ENCODE results near the gene HPCA. TPM values are rescaled to one million over a fixed set of nuclear protein-coding genes. Genes with fewer than 3 reads are reported as not detected.

Gene HPCA
- total and polyA plus RNA-seq, 2 of the 8 experiments (the other 6 are each of a cell fraction or from before 2014, with no cell fraction given) = 0.70 to 1.4 TPM

GRCh38 chr1:32902535-32902920 is 16.2 kb downstream of the HPCA start:
- Histone ChIP-seq H2BK12ac (ENCODE audit: low read depth, low read length) (no peak overlapping the region), H3K14ac (ENCODE audit: insufficient read length) (no peak overlapping the region), H3K79me2 (ENCODE audit: control insufficient read depth in 1 of 2, insufficient read depth in 2 of 2, low read length in 2 of 2) (no peaks in the 10 kb centered on the region), H4K5ac (ENCODE audit: insufficient read length, low read depth, low read length) (no peak overlapping the region), H3K23ac (ENCODE audit: insufficient read length) (no peak overlapping the region), H3K23me2 (ENCODE audit: low read depth, low read length) (peaks cover 11% of the 10 kb centered on the region; the same call in 1 of the 2 replicates), H2AK5ac (ENCODE audit: low read depth, low read length) (no peak overlapping the region), H3K4ac (replicated peaks; ENCODE audit: insufficient read length, low read depth, low read length) (no peak overlapping the region), H3K9ac (replicated peaks in 1 of 4; ENCODE audit: extremely low read depth in 1 of 4, low read depth in 3 of 4, low read length in 3 of 4) (no peak overlapping the region), H4K91ac (replicated peaks; ENCODE audit: insufficient read length, low read length) (no peak overlapping the region), H3K27me3 (replicated peaks in 1 of 4; ENCODE audit: control insufficient read depth in 3 of 4, extremely low read depth in 1 of 4, insufficient read depth in 3 of 4, low read length in 3 of 4) (peaks cover 14 to 40% (median 34%) of the 10 kb centered on the region in 4 experiments), H3K18ac (ENCODE audit: extremely low read depth, low read length) (no peak overlapping the region; the same call in 1 of the 2 replicates), H2BK5ac (ENCODE audit: low read depth, low read length) (no peak overlapping the region), H3K79me1 (ENCODE audit: low read depth, low read length) (no peaks in the 10 kb centered on the region), H3K27ac (ENCODE audit: low read depth, low read length) (no peak overlapping the region), H3K56ac (replicated peaks; ENCODE audit: insufficient read length, low read depth, low read length) (no peak overlapping the region), H2AFZ (ENCODE audit: low read length) (no peak overlapping the region), H3K4me1 (replicated peaks in 1 of 4; ENCODE audit: control insufficient read depth in 3 of 4, insufficient read depth in 4 of 4, low read length in 3 of 4) (peaks cover 0 to 11% (median 8%) of the 10 kb centered on the region in 4 experiments; a peak in 6 of 7 replicates), H3K4me2 (ENCODE audit: insufficient read depth in 1 of 2, low read depth in 2 of 2, low read length in 2 of 2) (no peak overlapping the region), H4K8ac (ENCODE audit: extremely low read depth, insufficient read depth, low read length) (no peak overlapping the region), H2BK120ac (replicated peaks; ENCODE audit: low read depth, low read length) (no peak overlapping the region), H2BK15ac (ENCODE audit: low read length) (no peak overlapping the region), H3K36me3 (ENCODE audit: control insufficient read depth in 2 of 4, insufficient read depth in 4 of 4, low read length in 3 of 4) (no peaks in the 10 kb centered on the region), H4K20me1 (replicated peaks in 1 of 2; ENCODE audit: control insufficient read depth in 1 of 2, insufficient read depth in 2 of 2, low read length in 2 of 2) (peaks cover 2 to 4% of the 10 kb centered on the region in 2 experiments), H3K4me3 (ENCODE audit: extremely low read depth in 1 of 4, insufficient read depth in 2 of 4, low read depth in 3 of 4, low read length in 4 of 4) (no peak overlapping the region), H2BK20ac (ENCODE audit: low read length) (no peak overlapping the region), H3K9me3 (ENCODE audit: insufficient read depth in 2 of 2, low read depth in 1 of 2, low read length in 1 of 2) (no peaks in the 10 kb centered on the region)
- 78% methylated on average over 6 of the region's 6 CpGs; no CpG with 5 or more reads in 1 of the 2 experiments for WGBS, 2 experiments (ENCODE audit: extremely low coverage in 1 of 2, insufficient coverage in 1 of 2, insufficient read length in 1 of 2, insufficient replicate concordance in 2 of 2, low coverage in 1 of 2, low lambda C conversion rate in 2 of 2, missing lambda C conversion rate in 1 of 2)
- FAIRE-seq = no peak
- CTCF ChIA-PET (ENCODE audit: partially characterized antibody) = interaction anchor here (0.6 to 1.7 kb wide), 5 partner anchors 10 to 266 kb away, joined by 3 to 7 read pairs (median 4); partner anchors contain the start of gene HPCA
- POLR2A ChIA-PET (ENCODE audit: partially characterized antibody) = interaction anchor here (0.6 kb wide), 1 partner anchor 20 kb away, joined by 3 read pairs; no protein-coding TSS in a partner anchor
- DNase-seq (ENCODE audit: low read depth in 1 of 2, low spot score in 2 of 2) = no peak
- TF ChIP-seq GABPA (IDR thresholded peaks at IDR 0.05; ENCODE audit: borderline replicate concordance, insufficient read depth, low read length) (no peak), SP2 (IDR thresholded peaks at IDR 0.05; ENCODE audit: low read length) (no peak), RBBP5 (IDR thresholded peaks at IDR 0.05; ENCODE audit: borderline replicate concordance, low read depth, low read length) (no peak), CEBPB (IDR thresholded peaks at IDR 0.05; ENCODE audit: low read depth, low read length) (no peak), ATF3 (IDR thresholded peaks at IDR 0.05; ENCODE audit: insufficient read depth, low read depth, low read length) (no peak), CTCF (IDR thresholded peaks at IDR 0.05; ENCODE audit: control extremely low read depth in 1 of 3, insufficient read depth in 1 of 3, low read depth in 1 of 3, low read length in 3 of 3) (no peak), CHD1 (IDR thresholded peaks at IDR 0.05; ENCODE audit: low read depth, low read length) (no peak), TAF1 (IDR thresholded peaks at IDR 0.05; ENCODE audit: low read depth, low read length) (no peak), NRF1 (IDR thresholded peaks at IDR 0.05; ENCODE audit: low read depth, low read length) (no peak), GTF2F1 (IDR thresholded peaks at IDR 0.05; ENCODE audit: borderline replicate concordance, low read depth, low read length) (no peak), SRF (IDR thresholded peaks at IDR 0.05; ENCODE audit: low read depth, low read length) (no peak)
